GM18505 (cell line): Measurements from ENCODE around the gene CAMK2A.

Experiments used
- ATAC-seq: cut with Tn5 transposase; IDR thresholded peaks from one replicate; pipeline ENCODE4 v1.9.1; 2021; ENCODE audit not compliant: unreplicated experiment
- POLR2A ChIP-seq: IDR thresholded peaks from 4 replicates; pipeline ENCODE4 v1.6.1; 2011; ENCODE audit warnings: borderline replicate concordance; ENCODE audit not compliant: insufficient read depth, insufficient read length; ENCODE audit errors: extremely low read depth

CAMK2A gene

GRCh38 chr5:150245808-150246207, 43.8 kb downstream of the CAMK2A start:
- TF ChIP-seq POLR2A = no peak

DNA sequence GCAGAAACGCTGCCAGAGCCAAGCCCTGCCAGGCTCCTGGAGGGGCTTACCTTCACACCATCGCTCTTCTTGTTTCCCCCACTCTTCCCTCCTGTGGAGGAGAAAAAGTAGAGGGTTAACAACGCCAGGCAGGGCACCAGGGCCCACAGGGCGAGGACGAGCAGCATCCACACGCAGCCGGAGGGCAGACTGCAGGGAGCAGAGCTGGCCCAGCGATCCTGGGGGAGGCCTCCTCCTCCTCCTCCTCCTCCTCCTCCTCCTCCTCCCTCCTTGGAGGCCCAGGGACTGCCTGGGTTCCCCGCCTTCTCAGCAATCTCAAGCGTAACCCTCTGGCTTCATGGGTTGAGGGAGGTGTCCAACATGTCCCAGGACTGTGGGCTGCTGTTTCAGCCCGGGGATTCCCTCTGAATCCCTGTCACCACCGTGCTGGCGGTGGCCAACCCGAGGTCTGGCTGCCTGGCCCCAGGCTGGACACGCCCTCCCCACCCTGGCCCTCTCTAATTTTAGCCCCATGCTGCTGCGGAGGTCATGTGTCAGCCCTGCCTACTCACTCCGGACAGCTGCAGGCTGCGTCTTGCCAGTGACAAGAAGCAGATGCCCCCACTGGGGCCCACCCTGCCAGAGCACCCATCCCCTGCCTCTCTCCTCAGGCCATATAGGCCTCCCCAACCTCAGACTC, 44.3 kb downstream of the CAMK2A start:
- no peak for TF ChIP-seq POLR2A
- no peak for ATAC-seq

More at GRCh38 chr5:150245808-150246207, 43.8 kb downstream of the CAMK2A start:
- ATAC-seq = no peak

- no peak for TF ChIP-seq POLR2A
- no peak for ATAC-seq
These were observed 45.4 kb downstream of the CAMK2A start for GRCh38 chr5:150244209-150244608.

DNA sequence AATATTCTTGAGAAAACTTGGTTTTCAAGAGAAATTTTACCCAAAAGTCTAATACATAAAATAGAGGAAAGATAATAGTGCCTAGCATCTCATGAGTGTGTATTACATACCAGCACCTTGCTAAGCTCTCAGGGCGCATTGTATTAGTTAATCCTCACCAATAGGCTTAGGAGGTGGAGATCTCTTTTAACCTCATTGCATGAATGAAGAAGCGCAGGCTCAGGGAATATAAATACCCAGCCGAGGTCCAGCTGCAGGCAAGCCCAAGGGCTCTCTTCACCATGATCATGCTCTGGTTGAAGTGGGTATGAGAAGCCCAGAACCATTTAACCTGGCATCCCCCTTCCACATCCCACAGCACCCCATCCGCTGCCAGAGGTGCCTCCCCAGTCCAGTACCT, 46.0 kb downstream of the CAMK2A start:
- TF ChIP-seq POLR2A = no peak
- ATAC-seq = no peak

DNA sequence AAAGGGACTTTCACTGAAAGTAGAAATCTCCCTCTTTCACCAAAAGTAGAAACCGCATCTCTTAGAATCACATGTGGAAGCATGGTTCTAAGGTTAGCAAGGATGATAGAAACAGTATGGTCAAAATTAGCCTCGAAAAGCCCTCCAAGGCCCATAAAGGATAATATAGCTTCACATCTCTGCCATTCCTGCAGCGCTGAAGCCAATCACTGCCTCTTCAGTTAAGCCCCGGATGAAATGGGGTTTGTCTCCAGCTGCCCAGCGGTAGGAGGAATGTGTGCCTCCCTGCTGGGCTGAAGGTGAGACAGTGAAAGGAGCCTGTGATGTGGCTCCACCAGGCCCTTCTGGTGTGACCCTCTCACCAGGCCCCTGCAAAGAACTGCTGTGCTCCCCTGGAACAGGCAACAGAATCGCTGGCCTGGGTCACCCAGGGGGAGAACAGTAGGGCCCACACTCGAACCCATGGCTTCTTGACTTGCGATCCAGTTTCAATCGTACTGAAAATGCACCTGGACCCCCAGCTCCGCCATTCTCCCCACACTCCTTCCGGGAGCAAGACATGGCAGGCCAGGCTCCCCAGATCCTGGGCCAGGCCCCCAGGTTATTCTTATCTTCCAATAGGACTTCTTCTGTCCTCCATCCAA, 47.2 kb downstream of the CAMK2A start:
- ATAC-seq = no peak
- TF ChIP-seq POLR2A = no peak

DNA sequence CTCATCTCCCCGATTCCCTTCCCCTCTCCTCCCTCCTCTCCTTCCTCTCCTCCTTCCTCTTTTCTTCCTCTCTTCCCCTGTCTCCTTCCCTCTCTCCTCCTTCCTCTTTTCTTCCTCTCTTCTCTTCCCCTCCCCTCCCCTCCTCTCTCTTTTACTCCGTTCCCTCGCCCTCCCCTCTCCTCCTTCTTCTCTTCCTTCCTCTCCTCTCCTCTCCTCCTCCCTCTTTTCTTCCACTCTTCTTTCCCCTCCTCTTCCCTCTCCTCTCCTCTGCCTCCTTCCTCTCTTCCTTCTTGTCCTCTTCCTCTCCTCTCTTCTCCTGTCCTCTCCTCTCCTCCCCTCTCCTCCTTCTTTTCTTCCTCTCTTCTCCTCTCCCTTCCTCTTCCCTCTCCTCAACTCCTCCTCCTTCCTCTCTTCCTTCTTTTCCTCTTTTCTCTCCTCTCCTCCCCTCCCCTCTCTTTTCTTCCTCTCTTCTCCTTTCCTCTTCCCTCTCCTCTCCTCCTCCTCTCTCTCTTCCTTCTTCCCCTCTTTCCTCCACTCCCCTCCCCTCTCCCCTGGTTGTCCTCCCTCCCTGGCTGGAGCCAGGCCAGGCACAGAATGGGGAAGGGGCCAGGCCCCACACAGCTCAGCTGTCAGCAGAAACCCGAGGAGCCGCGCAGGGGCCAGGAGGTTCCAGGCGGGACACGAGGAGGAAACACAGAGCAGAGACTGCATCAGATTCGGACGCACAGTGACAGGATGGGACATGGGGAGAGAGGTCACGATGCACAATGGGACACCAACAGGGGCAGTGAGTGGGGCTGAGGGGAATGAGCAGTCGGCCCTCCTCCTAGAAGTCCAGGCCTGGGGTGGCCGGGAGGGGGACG, 48.0 kb downstream of the CAMK2A start:
- TF ChIP-seq POLR2A = no peak
- ATAC-seq = no peak

DNA sequence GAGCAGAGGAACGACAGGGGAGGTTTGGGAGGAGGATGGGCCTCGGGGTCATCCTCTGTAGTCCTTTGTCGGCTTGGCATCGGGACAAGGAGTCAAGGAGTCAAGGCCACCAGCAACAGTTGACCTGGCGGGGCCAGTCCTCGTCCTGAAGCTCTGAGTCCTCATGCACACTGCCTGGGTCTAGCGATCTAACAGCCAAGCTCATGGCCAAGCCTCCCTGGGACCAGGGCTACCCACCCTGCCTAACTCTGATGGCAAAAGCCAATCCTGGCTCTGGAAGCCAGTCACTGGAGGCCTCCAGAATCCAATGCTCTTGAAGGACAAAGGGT, 49.8 kb downstream of the CAMK2A start:
- no peak for TF ChIP-seq POLR2A
- no peak for ATAC-seq

DNA sequence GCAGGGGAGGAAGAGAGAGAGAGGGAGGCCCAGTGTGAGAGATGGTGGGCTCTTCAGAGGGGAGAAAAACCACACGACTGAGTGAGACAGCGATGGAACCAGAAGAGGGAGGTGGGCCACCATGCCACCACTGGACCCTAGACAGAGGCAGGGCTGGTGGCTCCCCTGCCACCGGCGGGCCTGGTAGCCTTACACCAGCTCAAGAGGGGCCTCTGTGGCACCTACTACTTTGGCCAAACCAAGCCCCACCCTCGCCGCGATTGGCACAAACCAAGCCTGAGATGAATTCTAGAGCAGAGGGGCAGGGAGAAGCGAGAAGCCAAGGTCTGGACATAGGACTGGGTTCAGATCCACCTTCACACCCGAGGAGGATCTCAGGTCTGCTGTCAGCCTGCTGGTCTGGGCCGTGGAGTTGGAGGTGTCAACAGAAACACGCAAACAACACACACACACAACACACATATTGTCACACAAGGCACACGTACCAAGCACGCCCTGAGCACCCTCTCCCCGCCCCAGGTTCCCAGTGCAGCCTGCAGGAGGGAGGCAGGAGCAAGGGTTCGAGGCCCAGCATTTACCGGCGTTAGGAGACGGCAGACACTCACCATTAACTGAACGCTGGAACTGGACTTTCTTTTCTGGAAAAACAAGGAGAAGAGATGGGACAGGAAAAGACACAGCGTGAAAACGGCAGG, 50.3 kb downstream of the CAMK2A start:
- ATAC-seq = no peak
- TF ChIP-seq POLR2A = no peak

DNA sequence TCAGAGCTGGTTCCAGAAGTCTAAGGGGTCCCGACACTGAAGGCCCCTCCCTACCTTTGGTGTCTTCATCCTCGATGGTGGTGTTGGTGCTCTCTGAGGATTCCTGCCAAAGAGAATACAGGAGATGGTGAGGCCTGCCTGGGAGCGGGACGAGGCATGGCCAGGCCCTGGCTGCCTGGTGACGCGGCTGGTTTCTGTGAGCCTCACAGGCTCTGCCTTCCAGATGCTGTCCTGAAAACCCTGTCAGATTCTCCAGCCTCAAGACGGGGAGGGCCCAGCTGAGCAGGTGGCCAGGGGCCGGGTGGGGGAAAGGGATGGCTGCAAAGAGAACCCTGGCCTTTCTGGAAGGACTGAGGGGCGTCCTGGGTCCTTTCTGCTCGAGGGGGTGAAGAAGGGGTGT, 50.9 kb downstream of the CAMK2A start:
- TF ChIP-seq POLR2A = no peak
- no peak for ATAC-seq

DNA sequence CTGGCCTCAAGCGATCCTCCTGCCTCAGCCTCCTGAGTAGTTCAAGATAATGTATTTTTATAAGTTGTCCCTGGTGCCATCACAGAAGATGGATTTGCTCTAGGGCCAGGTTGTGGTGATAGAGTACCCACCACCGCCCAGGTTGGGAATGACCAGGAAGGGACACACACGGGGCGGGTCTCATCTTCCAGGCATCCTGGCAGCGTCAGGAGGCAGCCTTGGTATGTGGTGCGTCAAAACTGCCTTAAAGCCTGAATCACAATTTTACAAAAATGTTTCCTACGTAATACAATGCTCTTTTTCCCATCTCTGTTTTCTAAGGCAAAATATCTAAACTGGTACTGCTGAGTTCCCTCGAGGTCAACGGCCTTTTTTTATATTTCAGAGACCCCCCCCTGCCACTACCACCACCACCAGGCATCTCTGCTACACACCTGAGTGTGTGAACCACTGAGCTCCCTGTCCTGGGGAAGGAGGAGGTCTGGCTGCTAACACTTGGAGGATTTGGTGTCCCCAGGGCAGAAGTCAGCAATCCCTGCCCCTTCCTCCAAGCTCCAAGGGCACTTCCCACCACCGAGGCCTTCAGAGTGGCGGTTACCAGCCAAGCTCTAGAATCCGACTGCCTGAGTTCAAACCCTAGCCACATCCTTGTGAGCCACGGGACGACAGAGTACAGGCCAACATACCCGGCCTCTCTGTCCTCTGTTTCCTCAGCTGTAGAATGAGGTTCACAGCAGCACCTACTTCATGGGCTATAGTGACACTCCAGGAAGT, 52.4 kb downstream of the CAMK2A start:
- TF ChIP-seq POLR2A = no peak

DNA sequence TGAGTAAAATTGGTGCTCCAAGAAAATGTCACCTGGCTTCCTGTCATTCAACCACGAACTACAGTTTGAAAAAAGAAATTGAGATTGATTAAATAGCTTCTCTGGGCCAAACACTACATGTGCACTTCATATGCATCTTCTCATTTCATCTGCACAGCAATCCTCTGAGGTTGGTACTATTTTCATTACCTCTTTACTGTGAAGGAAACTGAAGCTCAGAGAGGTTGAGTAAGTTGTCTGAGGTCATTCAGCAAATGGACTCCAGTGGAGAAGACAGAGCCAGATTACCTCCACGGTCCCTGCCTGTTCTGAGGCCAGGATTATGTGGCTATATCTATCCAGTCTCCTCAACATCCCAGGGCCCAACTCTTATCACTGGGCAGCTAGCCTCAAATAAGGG, 53.3 kb downstream of the CAMK2A start:
- ATAC-seq = no peak
- TF ChIP-seq POLR2A = no peak

More for the DNA sequence above, 52.4 kb downstream of the CAMK2A start:
- no peak for ATAC-seq

DNA sequence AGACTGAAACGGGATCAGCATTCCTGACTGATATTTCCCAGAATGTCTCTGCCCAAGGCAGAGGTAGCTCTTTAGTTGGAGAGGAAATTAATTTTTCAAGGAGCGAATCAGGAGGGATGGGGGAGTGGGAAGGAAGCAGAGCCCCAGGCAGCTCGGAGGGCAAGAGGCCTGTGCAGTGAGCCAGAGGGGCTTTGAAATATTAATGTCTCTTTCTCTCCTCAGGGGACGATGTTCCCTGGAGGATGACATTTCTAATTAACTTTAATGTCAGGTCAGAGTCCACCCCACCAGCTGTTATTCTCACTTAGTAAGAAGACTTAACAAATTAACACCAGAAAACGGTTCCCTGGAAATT, 54.1 kb downstream of the CAMK2A start:
- no peak for ATAC-seq

More for the DNA sequence above, 54.1 kb downstream of the CAMK2A start:
- TF ChIP-seq POLR2A = no peak
